Transverse colon (tissue), 4 donors: ENCODE measurements around the gene RXFP1.

ENCODE experiments used
- CTCF ChIP-seq, 5 experiments: fragments of 200-600 bp in 3 of 5; fragments of 450-650 bp in 2 of 5; sonication (generic) in 3 of 5; IDR thresholded peaks; 1 replicate in 2 of 5; 2 replicates in 3 of 5; pipeline ENCODE4 v1.5.1; 2016 to 2017; ENCODE audit warnings: antibody characterized with exemption in 5 of 5, inconsistent platforms in 3 of 5, mild to moderate bottlenecking in 2 of 5, moderate library complexity in 1 of 5
- POLR2AphosphoS5 ChIP-seq, 3 donors: sonication (generic); formaldehyde crosslinking; IDR thresholded peaks; one replicate each; pipeline ENCODE4 v1.6.1; 2016; ENCODE audit warnings: antibody characterized with exemption in 3 of 3

- TF ChIP-seq CTCF (IDR thresholded peaks at IDR 0.05) (no peak), POLR2AphosphoS5 (IDR thresholded peaks at IDR 0.05) (no peak)
Measured at GRCh38 chr4:158604369-158604768, 82.7 kb downstream of the RXFP1 start.
